Medulla oblongata (tissue), 1 donor: ENCODE results near the gene BABAM2.
"Not testable (repeated sequence)": the region's sequence is repeated elsewhere in the genome, so short reads cannot be mapped to it uniquely, and the experiment has no call there.

ENCODE experiments used
- DNase-seq: peaks from one replicate; pipeline ENCODE4 v3.0.0-alpha.2; 2015; ENCODE audit errors: extremely low spot score

BABAM2 gene

DNA sequence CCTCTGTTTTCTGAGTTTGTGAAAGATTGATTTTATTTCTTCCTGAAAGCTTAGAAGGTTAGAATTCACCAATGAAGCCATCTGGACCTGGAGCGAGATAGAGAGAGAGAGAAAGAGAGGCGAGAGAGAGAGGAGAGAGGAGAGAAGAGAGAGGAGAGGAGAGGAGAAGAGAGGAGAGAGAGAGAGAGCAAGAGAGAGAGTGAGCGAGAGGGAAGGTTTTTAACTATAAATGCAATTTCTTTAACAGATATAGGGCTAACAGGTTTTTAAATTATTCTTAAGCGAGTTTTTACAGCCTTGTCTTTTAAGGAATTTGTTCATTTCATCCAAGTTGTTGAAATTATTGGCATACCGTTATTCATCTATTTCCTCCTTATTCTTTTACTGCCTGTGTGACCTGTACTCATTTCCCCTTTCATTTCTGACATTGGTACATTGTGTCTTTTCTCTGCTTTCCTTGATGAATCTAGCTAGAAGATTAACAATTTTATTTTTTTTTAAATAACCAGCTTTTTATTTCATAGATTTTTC is 56.1 kb downstream of the BABAM2 start:
- DNase-seq = no peak

DNA sequence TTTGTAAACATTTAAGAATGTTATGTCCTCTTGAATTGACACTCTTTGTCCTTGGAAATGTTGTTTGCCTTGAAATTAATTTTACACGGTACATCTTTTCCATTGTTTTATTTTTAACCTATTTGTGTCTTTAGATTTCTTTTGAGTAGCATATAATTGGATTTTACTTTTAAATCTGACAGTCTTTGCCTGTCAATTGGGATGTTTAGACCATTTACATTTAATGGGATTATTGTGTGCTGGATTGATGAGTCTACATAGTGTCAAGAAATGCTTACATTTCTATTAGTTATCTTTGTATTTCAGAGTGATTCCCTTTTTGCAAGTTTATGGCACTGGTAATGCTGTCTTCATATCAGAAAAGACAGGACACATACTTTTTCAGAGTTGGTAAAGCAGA is 61.5 kb downstream of the BABAM2 start:
- DNase-seq = no peak

DNA sequence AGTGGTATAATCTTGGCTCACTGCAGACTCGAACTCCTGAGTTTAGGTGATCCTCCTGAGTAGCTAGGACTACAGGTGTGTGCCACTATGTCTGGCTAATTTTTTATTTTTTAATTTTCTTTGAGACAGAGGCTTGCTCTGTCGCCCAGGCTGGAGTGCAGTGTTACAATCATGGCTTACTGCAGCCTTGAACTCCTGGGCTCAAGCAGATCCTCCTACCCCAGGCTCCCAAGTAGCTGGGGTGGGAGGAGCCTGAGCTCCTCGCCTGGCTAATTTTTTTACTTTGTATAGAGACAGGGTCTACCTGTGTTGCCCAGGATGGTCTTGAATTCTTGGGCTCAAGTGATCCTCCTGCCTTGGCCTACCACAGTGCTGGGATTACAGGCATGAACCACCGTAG is 62.5 kb downstream of the BABAM2 start:
- DNase-seq = no peak

DNA sequence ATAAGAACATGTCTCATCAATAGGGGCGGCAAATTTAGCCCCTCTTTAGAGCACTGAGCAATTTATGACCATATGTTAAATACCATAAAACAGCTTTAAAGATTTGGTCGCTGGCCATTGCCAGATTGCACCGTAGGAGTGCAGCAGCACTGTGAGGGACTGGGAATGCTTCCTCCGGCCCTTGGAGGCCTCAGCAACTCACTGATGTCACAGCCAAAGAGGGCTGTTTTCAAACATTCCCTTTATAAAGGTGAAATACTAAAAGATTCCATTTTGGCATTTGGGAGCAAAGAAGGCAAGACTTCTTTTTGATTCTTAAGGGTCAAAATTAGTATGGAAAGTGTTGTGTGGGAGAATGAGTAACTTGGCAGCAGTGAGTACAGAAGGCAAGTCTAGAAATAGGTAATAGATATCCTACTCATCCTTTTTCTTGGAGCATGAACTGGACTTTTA is 63.7 kb downstream of the BABAM2 start:
- DNase-seq = no peak

DNA sequence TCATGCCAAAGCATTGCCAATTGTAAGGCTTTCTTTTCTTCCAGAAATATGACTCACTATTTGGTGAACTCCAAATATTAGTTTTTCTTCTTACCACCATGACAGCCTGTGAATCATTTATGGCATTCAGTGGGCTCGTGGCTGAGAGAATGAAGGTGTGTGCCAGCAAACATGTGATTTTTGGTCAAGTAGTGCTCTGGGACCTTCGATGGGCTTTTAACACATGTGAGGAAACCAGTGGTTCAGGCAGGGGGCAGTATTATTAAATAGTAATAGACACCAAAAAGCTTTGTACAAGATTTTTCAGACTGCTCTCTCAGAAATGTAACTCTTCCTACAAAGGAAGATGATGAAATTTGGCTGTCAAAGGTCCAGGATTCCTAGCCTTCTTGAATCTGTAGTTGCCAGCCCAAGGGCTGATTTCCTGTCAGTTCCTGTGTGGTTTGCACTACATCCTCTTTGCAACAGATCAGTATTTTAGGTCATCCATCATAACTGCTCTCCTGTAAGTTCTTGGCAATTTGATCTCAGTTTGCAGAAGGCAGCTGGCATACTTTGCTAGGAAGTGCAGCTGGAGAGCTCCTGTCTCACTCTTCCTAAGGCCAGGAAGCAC is 64.3 kb downstream of the BABAM2 start:
- peak; percentile 57 for DNase-seq

DNA sequence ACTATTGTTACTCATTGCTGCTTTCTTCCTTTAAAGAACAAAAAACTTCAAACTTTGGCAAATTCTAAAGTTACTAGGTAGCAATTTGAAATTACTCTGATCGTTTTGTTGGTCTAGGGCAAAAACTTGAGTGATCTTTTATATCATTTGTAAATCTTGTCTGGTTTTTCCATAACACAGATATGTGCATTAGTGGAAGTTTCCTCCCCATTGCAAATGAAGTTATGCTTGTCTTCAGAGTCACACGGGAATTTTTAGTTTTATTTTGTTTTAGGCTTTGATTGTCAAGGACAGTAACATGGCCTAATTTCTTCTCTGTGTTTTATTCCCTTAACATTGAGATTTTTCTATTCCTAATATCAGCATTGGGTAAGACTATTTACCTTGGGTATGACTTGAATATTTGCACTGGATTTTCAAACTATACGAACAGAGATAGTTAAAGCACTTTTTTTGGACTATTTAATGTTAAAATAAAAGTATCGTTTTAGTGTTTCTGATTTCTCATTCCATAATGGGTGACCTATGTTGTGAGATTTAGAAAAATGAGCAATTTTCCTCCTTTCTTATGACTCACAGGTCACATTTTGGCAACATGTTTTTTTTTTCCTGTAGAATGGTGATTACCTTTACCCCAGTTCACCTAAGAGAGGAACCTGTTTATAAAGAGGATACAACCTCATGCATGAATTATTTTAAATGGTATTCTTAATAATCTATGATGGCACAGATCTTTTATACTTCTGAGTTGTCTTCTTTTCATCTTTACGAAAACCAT is 65.0 kb downstream of the BABAM2 start:
- DNase-seq = no peak

DNA sequence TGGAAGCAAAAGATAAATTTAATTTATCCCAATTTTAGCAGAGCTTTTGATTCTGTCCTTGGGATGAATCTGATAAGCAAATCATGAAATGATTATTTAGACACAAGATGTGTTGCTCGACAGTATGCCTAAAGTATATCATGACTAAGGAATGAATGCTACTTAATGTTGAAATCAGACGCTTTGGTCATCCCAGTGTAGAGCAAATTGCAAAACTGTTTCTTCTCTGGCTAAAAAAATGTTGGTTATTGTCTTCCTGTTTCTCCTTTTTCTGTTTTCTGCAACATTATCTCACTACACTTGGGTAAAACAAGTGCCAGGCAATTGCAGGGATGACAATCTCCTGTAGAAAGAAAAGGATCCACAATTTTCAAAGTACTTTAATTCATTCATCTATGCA is 66.4 kb downstream of the BABAM2 start:
- peak; percentile 14 for DNase-seq

DNA sequence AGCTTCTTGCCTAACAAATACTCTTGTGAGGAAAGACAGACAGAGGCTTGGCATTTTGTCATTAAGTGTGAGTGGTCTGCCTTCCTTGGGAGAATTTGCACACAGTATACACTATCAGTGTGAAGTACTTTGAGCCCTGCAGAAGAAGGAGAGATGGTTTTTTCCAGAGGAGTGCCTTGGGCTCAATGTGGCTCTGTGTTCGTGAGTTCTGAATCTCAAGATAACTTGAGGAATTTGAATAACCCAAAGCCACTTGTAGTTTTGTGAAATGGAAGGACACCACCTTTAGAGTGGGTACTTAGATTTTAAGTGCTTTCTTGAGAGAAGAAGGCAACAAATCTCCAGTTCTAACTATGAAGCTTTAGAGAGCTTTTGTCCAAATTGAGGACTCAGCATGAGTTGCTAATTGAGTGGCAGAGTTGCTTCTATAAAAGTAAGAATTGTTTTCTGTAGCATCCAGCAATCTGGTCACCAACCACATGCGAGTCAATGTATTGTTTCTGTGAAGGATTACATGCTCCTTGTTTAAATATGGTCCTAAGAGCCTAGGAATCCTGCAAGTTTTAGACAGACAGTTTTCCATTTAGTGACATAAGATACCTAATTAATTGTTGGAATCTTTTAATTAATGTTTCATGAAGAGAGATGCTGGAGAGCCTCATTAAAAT is 68.3 kb downstream of the BABAM2 start:
- DNase-seq = peak; percentile 16

DNA sequence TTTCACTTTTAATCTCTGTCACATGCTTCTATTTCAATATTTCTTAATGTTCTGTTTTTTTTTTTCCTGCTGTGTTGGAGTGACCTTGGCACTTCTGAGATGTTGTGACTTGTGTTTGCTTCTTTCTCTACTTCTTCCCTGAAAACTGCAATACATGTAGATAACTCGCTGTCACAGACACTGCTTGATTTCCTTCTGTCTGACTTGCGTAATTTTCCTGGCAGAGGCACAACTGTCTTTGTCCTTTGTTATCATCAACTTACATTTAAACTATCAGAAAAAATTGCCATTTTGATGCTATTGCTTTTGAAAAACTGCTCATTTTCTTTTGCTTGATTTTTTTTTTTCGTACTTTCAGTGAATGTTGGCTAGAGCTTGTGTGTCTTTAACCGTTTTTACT is 69.0 kb downstream of the BABAM2 start:
- peak; percentile 81 for DNase-seq

DNA sequence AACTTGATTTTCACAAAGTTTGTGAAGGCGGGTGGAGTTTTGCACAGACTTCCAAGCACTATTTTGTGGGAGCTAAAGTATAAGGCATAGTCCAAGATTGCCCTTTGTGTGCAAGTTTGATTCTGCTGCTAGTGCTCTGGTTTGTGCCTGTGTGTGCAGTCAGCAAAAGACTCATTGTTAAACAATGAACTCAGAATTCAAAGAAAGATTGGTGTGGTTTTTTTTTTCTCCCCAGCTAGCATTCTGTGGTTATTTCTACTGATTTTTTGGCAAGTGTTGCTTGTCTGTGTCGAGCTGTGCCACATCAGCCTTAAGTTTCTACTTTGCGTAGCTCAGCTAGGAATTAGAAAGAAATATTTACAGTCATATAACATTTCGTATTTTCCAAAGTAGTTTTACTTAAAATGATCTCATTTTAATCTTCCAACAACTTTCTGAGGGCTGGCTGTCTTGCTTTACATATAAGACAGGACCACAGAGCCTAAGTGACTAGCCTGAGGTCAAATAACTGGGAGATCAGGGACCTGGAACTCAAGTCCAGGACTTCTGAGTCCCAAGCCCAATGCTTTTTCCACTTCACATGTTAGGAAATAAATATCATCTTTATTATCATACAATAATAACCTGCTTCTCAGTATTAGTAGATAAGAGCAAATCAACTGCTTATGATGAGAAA is 69.8 kb downstream of the BABAM2 start:
- peak; percentile 47 for DNase-seq

DNA sequence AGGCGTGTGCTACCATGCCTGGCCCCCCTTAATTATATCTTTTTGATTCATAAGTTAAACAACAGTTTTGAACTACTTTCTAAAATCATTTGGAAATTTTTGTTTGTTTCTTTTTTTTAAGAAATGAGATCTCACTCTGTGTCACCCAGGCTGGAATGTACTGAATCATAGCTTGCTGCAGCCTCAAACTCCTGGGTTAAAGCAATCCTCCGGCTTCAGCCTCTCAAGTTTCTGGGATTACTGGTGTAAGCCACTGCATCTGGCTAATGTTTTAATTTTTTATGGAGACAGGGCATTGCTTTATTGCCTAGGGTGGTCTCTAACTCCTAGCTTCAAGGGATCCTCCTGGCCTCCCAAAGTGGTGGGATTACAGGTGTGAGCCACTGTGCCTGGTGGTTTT is 71.5 kb downstream of the BABAM2 start:
- DNase-seq = no peak

DNA sequence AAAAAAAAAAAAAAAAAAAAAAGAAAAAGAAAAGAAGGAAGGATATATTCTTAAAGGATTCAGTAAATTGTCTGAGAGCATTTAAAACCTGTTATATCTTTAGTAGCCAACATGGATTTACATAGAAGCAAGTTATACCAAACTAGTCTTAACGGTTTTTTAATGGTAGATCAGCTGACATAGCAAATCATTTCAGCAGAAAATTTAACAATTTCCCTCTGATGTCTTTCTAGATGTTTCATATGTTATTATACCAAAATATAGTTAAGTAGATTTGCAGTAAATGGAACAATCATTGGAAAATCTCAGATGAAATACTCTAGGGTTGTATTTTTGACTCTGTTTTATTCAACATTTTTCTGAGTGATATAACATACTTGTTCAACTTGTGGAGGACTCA is 72.9 kb downstream of the BABAM2 start:
- no peak for DNase-seq

DNA sequence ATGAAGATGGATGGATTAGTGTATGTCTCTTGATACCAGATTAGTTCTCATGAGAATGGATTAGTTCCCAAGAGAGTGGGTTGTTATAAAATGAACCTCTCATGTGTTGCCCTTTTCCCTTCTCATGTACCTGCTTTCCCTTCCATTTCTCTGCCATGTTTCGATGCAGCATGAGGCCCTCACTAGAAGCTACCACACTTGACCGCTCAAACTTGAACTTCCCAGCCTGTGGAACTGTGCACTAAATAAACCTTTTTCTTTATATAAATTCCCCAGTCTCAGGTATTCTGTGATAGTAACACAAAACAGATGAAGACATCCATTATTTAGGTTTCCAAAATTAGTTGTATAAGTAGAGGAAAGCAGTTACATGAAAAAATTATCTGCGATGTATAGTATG is 73.5 kb downstream of the BABAM2 start:
- DNase-seq = no peak

DNA sequence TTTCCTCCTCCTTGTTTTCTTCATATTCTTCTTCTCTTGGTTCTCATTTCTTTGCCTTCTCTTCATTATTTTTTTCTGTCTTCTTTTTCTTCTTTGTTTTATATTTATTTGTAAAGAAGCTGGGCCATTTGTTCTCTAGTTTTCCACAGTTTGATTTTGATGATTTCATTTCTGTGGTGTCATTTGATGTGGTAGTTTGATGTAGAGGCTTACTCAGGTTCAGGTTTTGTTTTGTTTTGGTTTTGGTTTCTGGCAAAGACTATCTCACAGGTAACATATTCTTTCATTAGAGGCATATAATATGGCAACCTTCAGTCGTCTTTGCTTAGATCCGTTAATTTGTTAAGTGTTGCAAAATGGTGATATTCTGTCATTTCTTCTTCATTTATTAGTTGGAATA is 75.3 kb downstream of the BABAM2 start:
- no peak for DNase-seq

DNA sequence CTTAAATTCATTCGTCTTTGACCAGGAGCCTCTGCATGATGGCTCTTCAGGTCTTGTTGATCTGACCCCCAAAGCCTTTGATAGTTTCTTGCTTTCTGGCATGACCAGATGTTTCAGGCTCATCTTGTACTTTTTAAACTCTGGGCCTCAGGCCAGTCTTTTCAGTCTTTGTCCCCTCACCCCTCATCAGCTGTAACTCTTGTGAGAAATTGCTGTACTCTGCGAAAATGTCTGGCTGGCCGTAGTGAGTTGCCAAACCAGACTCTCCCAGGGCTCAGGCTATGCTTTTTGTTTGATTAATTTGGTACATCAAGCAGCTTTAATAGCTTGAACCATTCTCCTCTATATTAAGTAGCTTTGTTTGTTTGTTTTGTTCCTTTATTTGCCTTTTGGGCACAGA is 75.9 kb downstream of the BABAM2 start:
- DNase-seq = peak; percentile 18

DNA sequence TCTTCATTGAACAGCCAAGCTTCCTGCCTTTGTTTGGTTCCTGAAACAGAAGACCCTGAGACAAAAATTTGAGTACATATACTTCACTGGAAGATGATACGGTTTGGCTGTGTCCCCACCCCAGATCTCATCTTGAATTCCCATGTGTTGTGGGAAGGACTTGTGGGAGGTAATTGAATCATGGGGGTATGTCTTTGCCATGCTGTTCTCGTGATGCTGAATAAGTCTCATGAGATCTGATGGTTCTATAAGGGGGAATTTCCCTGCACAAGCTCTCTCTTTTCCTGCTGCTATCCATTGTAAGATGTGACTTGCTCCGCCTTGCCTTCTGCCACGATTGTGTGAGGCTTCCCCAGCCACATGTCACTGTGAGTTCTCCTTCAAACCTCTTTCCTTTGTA is 76.5 kb downstream of the BABAM2 start:
- no peak for DNase-seq

DNA sequence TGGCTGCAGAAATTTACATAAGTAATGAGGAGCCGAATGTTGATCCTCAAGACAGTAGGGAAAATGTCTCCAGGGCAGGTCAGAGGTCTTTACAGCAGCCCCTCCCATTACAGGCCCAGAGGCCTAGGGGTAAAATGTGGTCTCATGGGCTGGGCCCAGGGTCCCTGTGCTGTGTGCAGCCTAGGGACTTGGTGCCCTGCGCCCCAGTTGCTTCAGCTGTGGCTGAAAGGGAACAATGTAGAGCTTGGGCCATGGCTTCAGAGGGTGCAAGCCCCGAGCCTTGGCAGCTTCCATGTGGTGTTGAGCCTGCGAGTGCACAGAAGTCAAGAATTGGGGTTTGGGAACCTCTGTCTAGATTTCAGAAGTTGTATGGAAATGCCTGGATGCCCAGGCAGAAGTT is 77.5 kb downstream of the BABAM2 start:
- not testable (repeated sequence) for DNase-seq

DNA sequence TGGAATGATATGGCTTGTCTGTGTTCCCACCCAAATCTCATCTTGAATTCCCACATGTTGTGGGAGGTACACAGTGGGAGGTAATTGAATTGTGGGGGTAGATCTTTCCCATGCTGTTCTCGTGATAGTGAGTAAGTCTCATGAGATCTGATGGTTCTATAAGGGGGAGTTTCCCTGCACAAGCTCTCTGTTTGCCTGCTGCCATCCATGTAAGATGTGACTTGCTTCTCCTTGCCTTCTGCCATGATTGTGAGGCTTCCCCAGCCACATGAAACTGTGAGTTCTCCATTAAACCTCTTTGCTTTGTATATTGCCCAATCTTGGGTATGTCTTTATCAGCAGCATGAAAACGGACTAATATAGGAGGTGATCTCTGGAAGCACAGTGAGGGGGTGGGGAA is 78.4 kb downstream of the BABAM2 start:
- not testable (repeated sequence) for DNase-seq

DNA sequence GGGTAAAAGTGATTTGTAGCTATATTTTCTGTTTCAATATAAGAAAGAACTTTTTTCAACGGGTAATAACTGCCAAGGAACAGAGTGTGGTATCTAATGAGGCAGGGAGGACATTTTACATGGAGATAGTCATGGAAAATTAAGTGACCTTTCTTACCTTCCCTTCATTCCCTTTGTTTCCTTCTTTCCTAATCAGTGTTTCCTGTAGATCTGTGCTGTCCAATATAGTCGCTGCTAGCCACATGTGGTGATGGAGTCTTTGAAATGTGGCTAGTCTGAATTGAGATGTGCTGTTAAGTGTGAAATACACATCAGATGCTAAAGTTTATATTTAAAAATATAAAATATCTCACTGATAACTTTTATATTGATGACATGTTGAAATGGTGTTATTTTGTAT is 81.8 kb downstream of the BABAM2 start:
- DNase-seq = no peak

DNA sequence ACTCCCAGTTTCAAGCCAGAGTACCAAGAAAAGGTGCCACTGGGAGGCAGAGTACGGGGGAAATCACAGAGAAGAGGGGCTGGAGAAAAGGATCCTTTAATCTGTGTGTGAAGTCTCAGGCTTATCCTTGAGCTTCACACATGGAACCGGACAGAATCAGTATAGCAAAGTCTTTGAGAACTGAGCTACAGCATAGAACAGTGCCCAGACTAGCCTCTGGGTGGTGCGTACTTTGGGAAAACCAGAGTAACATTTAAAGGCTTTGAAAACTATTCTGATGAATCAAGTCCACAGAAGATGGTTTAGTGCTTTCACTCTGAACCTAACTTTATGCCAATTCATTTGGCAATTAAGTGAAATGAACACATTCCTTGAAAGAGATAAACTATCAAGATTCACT is 83.1 kb downstream of the BABAM2 start:
- DNase-seq = no peak

DNA sequence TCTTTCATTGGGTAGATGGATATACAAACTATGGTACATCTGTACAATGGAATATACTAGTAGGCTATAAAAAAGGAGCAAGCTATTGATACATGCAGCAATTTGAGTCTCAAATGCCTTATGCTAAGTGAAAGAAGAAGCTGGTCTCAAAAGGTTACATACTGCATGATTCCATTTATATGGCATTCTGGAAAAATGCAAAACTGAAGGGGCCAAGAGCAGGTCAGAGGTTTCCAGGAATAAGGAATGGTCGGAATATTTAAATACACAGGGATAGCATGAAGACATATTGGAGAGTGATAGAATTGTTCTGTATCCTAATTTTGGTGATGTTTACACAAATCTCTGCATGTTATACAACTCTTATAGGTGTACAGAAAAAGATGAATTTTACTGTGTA is 85.8 kb downstream of the BABAM2 start:
- no peak for DNase-seq

DNA sequence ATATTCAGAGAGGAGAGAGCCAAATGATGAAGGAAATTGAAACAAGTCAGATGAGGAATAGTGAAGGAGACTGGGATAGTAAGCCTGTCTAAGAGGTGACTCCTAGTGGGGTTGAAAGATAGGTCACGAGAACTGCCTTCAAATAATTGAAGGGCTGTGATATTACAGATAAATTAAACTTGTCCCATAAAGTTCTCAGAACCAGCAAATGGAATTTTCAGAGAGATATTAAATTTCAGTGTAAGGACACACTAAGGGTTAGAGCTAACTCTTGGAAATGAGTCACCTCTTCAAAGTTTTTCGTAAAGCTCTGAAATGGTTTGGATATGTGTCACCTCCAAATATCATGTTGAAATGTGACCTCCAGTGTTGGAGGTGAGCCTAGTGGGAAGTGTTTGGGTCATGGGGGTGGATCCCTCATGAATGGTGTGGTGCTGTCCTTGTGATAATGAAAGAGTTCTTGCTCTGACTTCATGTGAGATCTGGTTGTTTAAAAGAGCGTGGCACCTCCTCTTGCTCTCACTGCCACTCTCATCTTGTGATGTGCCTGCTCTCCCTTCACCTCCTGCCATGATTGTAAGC is 87.3 kb downstream of the BABAM2 start:
- DNase-seq = no peak
